Measurements from ENCODE around the gene DTWD2.

DNA sequence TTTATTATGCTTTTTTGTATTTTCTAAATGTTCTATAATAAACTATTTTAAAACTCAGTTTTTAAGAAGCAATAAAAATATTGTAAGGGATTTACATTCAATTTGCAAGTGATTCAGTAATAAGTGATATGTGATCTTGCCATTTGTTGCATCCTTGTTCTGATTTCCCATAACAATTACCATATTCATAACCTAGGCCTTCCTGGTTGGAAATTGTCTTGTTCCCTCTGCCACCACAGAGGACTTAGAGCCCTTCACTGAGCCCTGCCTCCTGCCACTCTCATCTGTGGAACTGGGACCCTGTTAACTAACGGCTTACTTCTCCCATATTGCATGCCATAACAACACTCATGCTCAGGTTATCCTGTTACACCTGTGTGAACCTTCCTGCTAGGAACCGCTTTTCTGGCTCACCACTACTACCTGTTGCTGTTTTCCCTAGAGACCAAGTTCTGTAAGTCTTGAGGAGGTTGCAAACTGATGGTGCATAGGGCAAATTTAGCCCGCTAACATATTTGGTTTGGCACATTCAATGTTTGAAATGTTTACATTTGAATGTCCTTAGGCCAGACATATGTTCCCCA, 32.9 kb upstream of the DTWD2 start:
- TF ChIP-seq, protein P1, sequence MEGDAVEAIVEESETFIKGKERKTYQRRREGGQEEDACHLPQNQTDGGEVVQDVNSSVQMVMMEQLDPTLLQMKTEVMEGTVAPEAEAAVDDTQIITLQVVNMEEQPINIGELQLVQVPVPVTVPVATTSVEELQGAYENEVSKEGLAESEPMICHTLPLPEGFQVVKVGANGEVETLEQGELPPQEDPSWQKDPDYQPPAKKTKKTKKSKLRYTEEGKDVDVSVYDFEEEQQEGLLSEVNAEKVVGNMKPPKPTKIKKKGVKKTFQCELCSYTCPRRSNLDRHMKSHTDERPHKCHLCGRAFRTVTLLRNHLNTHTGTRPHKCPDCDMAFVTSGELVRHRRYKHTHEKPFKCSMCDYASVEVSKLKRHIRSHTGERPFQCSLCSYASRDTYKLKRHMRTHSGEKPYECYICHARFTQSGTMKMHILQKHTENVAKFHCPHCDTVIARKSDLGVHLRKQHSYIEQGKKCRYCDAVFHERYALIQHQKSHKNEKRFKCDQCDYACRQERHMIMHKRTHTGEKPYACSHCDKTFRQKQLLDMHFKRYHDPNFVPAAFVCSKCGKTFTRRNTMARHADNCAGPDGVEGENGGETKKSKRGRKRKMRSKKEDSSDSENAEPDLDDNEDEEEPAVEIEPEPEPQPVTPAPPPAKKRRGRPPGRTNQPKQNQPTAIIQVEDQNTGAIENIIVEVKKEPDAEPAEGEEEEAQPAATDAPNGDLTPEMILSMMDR (IDR thresholded peaks at IDR 0.05), result no peak
- TF ChIP-seq POLR2A (IDR thresholded peaks at IDR 0.05), result no peak
